ENCODE measurements around the gene HES2.
"Not testable (repeated sequence)": the region's sequence is repeated elsewhere in the genome, so short reads cannot be mapped to it uniquely, and the experiment has no call there.

- not testable (repeated sequence) for TF ChIP-seq CTCF (conservative IDR thresholded peaks at IDR 0.05 in 1 of 2, IDR thresholded peaks at IDR 0.05 in 1 of 2; ENCODE audit: low read depth in 1 of 2, low read length in 2 of 2); EZH2 (IDR thresholded peaks at IDR 0.05; ENCODE audit: low read length, missing control alignments)
Observed at GRCh38 chr1:6455752-6456520, 36.2 kb upstream of the HES2 start.

All from fibroblast of lung (primary cell).